Frontal cortex (tissue), 4 donors: ENCODE results near the gene SEMA3D. TPM values are rescaled to one million over a fixed set of nuclear protein-coding genes. Genes with fewer than 3 reads are reported as not detected.

ENCODE experiments used
- DNase-seq, 2 donors: peaks; one replicate each; pipeline ENCODE4 v3.0.0; 2012; ENCODE audit warnings: low spot score in 2 of 2
- FAIRE-seq: peaks from 2 replicates; lab custom pipeline; 2012; peaks lifted over from hg19 to GRCh38; lab: Jason Lieb, UNC
- total RNA-seq: library from RNA; depleted of rRNA; stranded (reverse); fragments of >200 nt; gene quantifications from one replicate; pipeline ENCODE4 v1.2.3, GENCODE V29; 2014
- donor health status: control.
- donor health status: control.
- donor health status: control.

The SEMA3D gene
- total RNA-seq, 1 donor from 2014 or later = 3.7 TPM

DNA sequence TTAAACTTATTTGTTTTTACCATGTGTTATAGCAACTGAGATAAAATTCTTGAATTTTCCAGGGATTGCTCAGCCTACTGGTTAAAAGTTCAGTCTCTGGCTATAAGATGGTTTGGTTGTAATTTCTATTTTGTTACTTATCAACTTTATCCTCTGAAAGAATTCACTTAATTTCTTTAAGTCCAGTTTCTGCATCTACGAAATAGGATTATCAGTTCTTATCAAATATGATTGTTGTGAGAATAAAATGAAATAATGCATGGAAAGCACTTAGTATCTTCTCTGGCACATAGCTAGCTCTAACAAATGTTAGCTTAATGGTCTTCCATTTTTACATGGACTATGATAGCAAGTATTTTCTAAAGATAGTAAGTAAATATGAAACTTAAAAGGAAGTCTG lies 53.3 kb downstream of the SEMA3D start:
- DNase-seq = no peak
- FAIRE-seq = no peak

DNA sequence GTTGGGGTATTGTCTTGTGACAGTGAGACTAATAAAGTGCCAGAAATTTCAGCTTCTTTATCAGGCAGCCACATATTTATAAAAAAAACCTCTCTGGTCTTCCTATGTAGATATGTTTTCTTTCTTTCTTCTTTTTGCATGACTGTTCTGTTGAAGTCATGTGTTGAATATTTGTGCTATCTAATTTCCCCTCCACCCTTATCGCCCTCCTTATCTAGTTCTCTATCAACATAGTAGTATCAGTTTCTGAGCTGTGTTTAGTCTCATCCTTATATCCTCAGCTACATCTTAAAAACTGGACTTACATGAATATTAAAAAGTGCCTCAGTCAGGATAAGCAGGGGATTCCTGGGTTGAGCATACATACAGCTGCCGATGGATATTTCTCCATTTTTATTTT lies 53.9 kb downstream of the SEMA3D start:
- FAIRE-seq = no peak

DNA sequence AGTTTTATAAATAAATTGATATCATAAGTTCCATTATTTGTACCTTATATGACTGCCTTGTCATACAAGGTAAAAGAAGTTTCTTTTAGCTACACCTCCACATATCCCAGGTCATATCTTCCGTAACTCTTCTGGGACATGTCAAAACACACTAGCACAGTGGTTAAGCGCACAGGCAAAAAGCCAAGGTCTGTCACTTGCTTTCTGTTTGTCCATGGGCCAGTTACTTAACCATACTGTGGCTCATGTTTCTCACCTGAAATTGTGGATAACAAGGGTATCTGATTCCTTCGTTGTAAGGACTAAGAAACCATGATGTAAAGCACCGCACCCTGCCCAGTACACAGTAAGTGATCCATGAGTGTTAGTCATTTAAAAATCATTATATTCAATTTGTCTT lies 56.2 kb downstream of the SEMA3D start:
- DNase-seq (no peak), FAIRE-seq (no peak)

More for the DNA sequence above, 53.9 kb downstream of the SEMA3D start:
- DNase-seq = no peak

DNA sequence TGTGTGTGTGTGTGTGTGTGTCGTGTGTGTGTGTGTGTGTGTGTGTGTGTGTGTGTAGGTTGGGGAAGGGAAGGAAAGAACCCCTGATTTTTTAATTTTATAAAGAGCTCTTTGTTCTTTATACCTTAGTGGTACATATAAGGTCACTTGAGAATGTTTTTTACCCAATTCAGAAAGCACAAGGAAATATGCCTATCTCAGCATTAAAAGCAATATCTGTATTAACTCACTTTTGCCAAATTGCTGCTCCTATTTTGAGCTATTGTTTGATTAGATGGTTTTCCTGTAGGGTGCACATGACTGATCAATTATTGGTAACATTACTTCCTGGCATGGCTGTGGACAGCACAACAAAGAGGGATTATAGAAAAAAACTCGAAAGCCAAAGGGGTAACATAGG lies 60.5 kb downstream of the SEMA3D start:
- DNase-seq = no peak
- FAIRE-seq = no peak

DNA sequence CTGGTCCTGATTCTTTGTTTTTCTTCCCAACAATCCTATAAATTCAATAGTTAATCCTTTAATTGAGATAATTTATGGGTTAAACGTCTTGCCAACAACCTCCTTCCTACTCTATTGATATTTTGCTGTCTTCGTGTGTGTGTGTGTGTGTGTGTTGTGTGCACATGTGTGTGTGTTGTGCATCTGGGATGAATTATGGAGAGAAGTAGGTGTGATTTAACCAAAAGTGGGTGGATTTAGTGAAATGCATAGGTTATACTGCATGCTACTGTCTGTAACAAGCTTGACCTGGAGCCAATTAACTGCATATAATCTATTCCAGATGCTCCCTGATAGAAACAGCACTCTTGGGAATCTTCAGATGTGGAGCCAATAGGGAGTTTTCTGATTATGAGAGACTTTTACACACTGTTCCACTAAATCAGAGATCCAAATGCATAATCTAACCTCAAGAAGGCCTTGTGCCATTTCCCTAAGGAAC lies 61.2 kb downstream of the SEMA3D start:
- DNase-seq = no peak
- no peak for FAIRE-seq

DNA sequence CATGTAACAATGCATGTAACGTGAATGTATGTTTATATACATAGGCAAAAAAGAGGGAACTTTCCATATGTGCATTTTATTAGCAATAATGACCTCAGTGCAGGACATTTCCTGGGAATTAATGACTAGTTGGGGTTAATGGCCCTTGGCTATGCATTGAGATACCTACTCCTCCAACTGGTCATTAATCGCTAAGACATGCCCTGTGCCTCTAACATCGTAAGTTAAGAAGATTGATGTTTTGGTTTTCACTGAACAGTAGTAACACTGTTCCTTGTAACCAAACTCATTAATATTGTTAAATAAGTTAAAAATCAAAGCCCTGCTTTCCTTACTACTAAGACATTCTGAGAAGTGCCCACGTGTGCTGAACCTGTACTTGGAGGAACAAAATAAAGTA lies 61.7 kb downstream of the SEMA3D start:
- DNase-seq (no peak), FAIRE-seq (no peak)

DNA sequence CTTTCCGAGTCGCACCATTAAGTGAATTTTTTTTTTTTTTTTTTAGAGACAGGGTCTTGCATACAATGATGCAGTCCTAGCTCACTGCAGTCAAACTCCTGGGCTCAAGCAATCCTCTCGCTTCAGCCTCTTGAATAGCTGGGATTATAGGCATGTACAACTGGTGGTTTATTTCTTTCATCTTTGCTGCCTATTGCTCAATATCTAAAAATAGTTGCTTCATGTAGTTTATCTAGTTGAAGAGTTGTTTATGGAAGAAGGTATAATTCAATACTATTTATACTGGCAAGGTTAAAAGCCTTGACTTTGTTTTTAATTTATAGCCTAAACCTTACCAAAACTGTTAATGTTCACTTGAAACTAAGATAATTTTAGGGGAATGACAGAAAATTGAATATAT lies 66.9 kb downstream of the SEMA3D start:
- FAIRE-seq (no peak), DNase-seq (no peak)

DNA sequence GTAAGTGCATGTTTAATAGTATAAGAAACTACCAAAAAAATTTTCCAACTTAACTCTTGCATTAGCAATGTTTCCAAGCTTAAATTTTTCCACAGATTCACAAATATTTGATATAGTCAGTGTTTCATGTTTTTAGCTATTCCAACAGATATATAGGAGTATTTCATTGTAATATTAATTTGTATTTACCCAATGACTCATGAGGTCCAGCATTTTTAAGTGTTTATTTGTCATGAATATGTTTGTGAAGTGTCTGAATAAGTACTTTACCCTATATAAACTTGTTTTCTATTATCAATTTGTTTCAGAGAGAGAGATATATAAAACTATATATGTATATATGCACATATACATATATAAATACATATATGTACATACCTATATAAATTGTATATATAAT lies 71.0 kb downstream of the SEMA3D start:
- FAIRE-seq (no peak), DNase-seq (no peak)

DNA sequence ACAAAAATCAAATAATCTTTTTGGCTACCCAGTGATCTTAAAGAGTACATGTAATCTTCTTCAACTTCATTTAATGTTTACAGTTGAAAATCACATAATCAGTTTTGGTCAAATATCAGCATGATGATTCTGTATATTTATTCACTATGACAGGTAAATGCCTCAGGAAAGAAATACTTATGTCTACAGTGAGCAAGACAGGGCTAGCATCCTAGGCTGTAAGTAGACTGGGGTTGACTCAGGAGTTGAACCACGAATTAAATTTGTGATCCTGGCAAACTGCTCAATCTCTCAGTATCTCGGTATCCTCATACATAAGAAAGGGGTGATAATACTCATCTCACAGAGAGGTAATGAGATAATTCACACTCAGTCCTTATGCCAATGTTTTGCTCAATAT lies 71.8 kb downstream of the SEMA3D start:
- FAIRE-seq = no peak
- no peak for DNase-seq

DNA sequence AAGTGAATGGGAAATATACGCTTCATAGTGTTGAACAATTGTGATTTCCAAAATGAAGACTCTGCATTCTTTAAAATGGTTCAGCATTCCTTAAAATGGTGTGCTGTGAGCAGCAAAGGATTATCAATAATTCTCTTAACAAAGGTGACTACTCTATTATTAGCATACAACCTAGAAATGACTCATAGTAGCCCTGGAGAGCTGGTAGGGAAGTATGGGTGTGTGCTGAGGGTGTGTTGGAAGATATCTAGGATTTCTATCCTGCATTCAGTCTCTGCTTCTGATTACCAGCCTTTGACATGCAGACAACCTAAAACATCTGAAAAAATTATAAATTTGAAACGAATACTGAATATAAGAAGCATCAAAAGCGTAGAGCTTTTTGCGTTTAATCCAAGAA lies 72.5 kb downstream of the SEMA3D start:
- DNase-seq (no peak), FAIRE-seq (no peak)

DNA sequence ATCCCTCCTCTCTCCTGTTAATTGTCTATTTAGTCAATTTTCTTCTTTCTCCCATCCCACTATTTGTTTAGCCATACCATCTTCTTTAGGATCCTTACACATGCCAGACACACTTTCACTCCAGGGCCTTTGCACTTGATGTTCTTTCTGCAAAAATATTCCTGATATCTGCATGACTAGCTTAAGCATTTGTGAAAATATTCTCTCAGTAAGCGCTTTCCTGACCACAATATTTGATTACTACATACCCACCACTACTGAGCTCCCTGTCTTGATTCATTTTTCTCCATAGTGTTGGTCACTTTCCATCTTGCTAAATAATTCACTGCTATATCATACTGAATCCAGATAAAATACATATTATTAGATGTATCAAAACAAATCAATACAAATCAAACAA lies 75.1 kb downstream of the SEMA3D start:
- DNase-seq = no peak
- no peak for FAIRE-seq

DNA sequence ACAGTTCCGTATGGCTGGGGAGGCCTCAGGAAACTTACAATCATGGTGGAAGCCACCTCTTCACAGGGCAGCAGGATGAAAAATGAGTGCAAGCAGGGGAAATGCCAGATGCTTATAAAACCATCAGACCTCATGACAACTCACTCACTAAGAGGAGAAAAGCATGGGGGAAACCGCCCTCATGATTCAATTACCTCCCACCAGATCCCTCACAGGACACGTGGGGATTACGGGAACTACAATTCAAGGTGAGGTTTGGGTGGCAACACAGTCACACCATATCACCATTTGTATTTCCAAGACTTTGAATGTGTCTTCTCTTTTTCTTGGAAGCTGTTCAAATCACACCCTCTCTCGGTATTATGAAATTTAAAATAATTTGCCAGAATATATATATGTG lies 80.1 kb downstream of the SEMA3D start:
- FAIRE-seq = no peak
- no peak for DNase-seq

DNA sequence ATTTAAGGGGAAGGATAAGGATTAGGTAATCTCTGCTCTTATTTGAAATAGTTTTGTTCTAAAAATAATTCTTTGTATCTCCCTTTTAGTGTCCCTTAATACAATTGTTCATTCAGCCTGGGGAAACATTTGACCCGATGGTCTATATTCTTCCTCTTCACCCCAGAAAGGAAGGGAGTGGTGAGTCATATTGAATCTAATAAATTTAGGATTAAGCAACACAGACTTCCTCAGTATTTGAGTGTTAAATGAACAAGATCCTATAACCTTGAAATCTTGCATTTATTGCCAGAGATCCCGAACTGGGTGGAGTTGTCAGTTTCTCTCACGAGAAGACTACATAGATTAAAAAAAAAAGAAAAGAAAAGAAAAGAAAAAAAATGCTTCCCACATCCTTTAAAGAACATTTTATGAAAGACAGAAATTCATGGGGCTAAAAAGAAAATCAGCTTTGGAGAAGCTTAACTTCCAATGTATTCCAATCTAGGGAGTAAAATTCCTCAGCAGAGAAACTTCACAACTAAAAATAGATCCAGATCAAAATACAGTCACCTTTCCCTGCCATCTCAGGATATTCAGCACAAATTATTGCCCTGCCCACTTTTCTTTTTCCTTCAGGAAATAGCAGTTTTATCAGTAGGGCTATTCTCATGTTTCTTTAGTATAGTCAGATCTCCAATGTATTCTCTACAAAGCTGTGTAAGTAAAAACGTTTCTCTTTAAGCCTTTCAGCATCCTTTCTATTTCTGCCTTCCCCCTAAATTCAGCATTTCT lies 82.2 kb downstream of the SEMA3D start:
- DNase-seq (no peak), FAIRE-seq (no peak)

DNA sequence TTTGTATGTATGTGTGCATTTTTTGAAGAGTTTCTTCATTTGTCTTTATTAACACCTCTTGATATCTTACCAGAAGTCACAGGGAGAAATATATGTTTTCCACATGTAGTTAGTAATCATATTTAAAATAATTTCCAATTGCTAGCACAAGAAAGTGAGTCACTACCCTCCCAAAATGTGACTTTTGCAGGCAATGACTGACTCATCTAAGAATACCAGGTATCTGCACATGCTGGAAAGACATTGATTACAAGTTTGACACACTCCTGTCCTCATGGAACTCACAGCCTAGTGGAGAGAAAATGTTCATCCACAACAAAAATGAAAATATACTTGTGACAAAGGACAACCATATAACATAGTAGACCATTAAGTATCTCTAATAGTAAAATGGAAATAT lies 82.9 kb downstream of the SEMA3D start:
- FAIRE-seq (no peak), DNase-seq (no peak)

DNA sequence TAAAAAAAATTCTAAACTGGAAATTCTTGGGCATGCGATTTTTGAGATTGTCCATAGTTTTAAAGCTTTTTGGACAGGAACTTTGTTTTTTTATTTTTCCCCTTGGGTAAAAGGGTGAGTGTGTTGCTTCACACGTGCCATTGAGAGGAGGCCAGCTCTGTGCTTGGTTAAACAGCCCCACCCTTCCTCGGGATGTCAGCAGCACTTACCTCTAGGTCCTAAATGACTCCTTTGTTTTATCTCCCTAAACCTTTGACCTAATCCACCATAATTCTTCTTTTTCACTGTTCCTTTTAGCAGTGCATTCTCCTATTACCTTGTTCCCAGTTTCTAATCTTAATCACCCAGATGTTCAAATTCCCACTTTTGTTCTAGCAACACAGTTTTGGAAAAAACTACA lies 83.5 kb downstream of the SEMA3D start:
- DNase-seq = no peak
- FAIRE-seq = no peak

DNA sequence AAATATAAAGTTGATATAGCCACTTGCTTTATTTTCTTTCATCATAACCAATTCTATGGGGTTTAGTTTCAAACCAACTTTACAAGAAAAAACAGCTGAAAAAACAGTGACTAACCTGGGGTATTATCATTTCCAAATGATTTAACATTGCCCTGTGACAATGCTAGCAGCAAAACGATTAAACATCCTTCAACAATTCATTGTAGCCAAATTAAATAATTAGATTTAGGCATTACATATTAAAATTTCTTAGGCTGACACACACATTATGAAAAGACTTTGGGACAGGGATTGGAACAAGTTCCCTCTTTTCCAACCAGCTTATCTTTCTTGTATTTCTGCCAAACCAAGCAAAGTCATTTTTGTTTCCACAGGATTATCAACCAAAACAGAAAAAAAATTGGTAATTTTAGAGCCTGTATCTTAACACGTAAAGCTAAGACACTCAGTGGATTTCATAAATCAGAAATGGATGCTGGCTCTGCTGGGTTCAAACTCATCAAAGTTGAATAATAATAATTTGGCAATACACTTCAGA lies 84.0 kb downstream of the SEMA3D start:
- no peak for DNase-seq
- FAIRE-seq = no peak

DNA sequence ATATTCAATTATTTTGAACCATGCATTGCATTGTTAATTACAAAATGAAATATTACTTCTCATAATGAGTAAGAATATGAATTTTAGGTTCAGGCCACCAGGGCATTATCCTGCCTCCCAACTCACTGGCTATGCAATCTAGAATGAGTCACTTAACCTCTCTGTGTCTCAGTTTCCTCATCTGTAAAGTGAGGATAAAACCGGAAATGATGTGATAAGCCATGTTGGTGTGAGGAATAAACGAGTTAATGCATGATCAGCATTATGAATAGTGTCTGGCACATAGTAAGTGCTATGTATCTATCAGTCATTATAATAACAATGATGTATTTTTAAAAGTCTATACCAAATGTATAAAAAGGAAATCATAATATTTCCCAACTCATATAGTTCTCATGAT lies 85.5 kb downstream of the SEMA3D start:
- DNase-seq = no peak
- FAIRE-seq = no peak

DNA sequence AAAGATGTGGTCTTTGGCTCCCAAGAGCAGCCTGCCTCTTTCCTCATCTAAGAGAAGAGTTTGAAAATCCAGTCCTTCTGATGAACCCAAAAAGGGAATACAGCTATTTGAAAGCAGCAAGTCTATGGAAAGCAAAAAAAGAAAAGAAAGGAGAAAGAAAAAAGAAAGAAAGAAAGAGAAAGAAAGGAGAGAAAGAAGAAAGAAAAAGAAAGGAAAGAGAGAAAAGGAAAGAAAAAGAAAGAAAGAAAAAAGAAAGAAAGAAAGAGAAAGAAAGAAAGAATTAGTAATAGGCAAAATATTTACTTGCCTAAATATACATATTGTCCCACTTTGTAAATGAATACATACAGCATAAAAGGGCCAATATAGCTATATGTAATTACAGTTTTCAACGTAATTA lies 89.0 kb downstream of the SEMA3D start:
- FAIRE-seq = no peak
- no peak for DNase-seq

DNA sequence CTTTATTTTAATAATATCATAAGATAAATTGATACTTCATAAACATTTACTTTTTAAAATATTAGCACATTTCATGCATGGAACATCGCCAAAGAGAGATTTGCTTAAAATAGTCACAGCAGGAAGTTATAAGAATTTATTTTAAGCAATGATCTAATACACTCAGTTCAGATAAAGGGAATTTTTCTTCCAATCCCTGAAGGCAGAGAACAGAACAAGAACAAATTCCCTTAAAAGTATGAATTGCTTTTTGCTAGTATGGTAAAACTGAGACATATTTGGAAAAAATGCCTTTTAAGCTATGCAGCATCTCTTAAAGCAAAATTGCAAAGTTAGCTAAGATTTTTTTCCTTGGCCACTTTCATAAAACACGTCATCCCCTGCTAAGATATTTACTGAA lies 91.0 kb downstream of the SEMA3D start:
- FAIRE-seq (no peak), DNase-seq (no peak)

DNA sequence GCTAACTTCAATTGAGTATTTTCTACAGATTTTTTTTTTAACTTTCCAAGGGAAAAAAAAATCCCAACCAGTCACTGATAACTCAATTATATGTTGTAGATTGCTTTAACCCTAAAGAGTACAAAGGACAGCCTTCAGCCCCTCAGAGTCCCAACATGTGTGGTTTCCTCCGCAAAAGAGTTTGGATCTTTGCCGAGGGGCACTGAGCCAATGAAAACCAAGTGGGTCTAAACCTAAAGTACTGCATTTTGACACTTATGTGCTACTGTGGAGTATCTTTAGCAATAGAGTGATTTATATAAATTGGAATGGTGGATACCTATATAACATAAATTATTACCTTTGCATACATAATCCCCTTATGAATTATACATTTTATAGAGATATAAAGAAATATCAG lies 91.5 kb downstream of the SEMA3D start:
- DNase-seq (no peak), FAIRE-seq (no peak)

DNA sequence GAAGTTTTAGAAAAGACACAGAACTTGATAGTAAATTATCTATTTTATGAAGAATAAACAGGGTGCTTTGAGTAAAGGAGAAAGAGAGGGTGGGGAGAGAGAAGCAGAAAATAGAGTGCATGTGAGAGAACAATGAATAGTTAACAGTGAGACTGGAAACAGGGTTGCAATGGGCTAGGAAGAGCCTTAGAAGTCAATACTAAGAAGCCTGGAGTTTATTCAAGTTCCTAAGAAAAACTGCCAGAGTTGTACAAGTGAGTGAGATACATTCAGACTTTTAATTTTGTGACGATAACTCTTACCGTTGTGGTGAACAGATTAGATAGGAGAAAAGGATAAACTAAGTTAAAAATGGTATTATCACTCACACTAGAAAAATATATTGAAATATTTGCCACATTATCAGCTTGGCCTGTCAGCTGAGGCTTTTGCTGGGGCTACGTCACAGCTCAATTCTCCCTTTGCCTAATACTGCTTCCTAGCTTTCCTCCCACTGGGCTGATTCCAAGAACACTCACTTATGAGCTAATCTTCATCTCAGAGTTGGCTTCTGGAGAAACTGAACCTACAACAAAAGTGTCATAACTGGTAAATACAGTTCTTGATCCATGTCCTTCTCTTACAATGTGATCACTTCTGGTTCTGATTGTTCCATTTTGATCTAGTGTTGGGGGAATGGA lies 92.7 kb downstream of the SEMA3D start:
- FAIRE-seq (no peak), DNase-seq (no peak)
